Neutrophil (primary cell): Measurements from ENCODE around the gene KLHL12.

Source experiments
- H3K27ac ChIP-seq: fragments of 200-600 bp; sonication (generic); 2 replicates; pipeline ENCODE4 v1.5.1; 2016; ENCODE audit warnings: mild to moderate bottlenecking, moderate library complexity
- H3K27me3 ChIP-seq: fragments of 200-600 bp; sonication (generic); 2 replicates; pipeline ENCODE4 v1.6.0; 2016; ENCODE audit warnings: mild to moderate bottlenecking
- H3K36me3 ChIP-seq: fragments of 200-600 bp; sonication (generic); 2 replicates; pipeline ENCODE4 v1.5.1; 2017
- H3K4me1 ChIP-seq, 2 experiments: fragments of 200-600 bp in 1 of 2; sonication (generic) in 1 of 2; 1 replicate in 1 of 2; 2 replicates in 1 of 2; pipeline versions ENCODE4 v1.5.1 to v1.6.1; 2013 to 2016; ENCODE audit warnings: low read depth in 1 of 2, low read length in 1 of 2, mild to moderate bottlenecking in 1 of 2, moderate library complexity in 1 of 2; ENCODE audit not compliant: control insufficient read depth in 1 of 2, insufficient read depth in 1 of 2
- H3K4me3 ChIP-seq, 2 experiments: fragments of 200-600 bp in 1 of 2; sonication (generic) in 1 of 2; 1 replicate in 1 of 2; 2 replicates in 1 of 2; pipeline ENCODE4 v1.5.1; 2013 to 2016; ENCODE audit warnings: low read depth in 1 of 2, low read length in 1 of 2, mild to moderate bottlenecking in 1 of 2, moderate library complexity in 1 of 2
- H3K9me3 ChIP-seq: fragments of 200-600 bp; sonication (generic); 2 replicates; pipeline ENCODE4 v1.5.1; 2016
- CTCF ChIP-seq: fragments of 200-600 bp; sonication (generic); IDR thresholded peaks from 2 replicates; pipeline ENCODE4 v1.5.1; 2016; ENCODE audit warnings: antibody characterized with exemption

KLHL12 gene

GRCh38 chr1:202862679-202863560 lies 64.1 kb downstream of the KLHL12 start:
- Histone ChIP-seq H3K27ac (no peak overlapping the region), H3K4me3 (peak overlapping the region in 1 of 2 experiments; percentile 99), H3K9me3 (no peaks in the 10 kb centered on the region), H3K36me3 (no peaks in the 10 kb centered on the region), H3K4me1 (peaks cover 31 to 32% of the 10 kb centered on the region in 2 experiments), H3K27me3 (no peaks in the 10 kb centered on the region)
- no peak for TF ChIP-seq CTCF

GRCh38 chr1:202861420-202862132 lies 65.5 kb downstream of the KLHL12 start:
- H3K4me1 ChIP-seq = peaks cover 44 to 46% of the 10 kb centered on the region in 2 experiments
- no peaks in the 10 kb centered on the region for H3K9me3 ChIP-seq
- H3K27me3 ChIP-seq = no peaks in the 10 kb centered on the region
- H3K27ac ChIP-seq = peak overlapping the region; percentile 70
- H3K4me3 ChIP-seq = peak overlapping the region; percentile 62 to 99
- TF ChIP-seq CTCF = peak; percentile 47
- H3K36me3 ChIP-seq = no peaks in the 10 kb centered on the region

- Histone ChIP-seq H3K9me3 (no peaks in the 10 kb centered on the region), H3K36me3 (no peaks in the 10 kb centered on the region), H3K27ac (peak overlapping the region; percentile 70), H3K4me1 (peaks cover 51 to 52% of the 10 kb centered on the region in 2 experiments), H3K27me3 (no peaks in the 10 kb centered on the region), H3K4me3 (peak overlapping the region; percentile 62 to 99)
- no peak for TF ChIP-seq CTCF
Observed at GRCh38 chr1:202860744-202861419, 66.2 kb downstream of the KLHL12 start.

GRCh38 chr1:202858789-202859414 lies 68.1 kb downstream of the KLHL12 start:
- H3K4me1 ChIP-seq = peaks cover 60 to 62% of the 10 kb centered on the region in 2 experiments
- H3K27ac ChIP-seq = peak overlapping the region; percentile 39
- TF ChIP-seq CTCF = no peak
- H3K4me3 ChIP-seq = no peak overlapping the region
- no peaks in the 10 kb centered on the region for H3K36me3 ChIP-seq
- H3K27me3 ChIP-seq = no peaks in the 10 kb centered on the region
- H3K9me3 ChIP-seq = no peaks in the 10 kb centered on the region

- Histone ChIP-seq H3K9me3 (no peaks in the 10 kb centered on the region), H3K36me3 (no peaks in the 10 kb centered on the region), H3K4me3 (no peak overlapping the region), H3K4me1 (peaks cover 60 to 62% of the 10 kb centered on the region in 2 experiments), H3K27ac (peak overlapping the region; percentile 39), H3K27me3 (no peaks in the 10 kb centered on the region)
- no peak for TF ChIP-seq CTCF
Observed at GRCh38 chr1:202858331-202858730, 68.7 kb downstream of the KLHL12 start.
